Right kidney (tissue), 1 donor: ENCODE measurements around the gene TYW1B.
"Not testable (repeated sequence)": the region's sequence is repeated elsewhere in the genome, so short reads cannot be mapped to it uniquely, and the experiment has no call there.

Source experiments
- DNase-seq: peaks from one replicate; pipeline ENCODE4 v3.0.0-alpha.2; 2016

TYW1B gene

GRCh38 chr7:72691442-72691841 is 136.6 kb downstream of the TYW1B start:
- not testable (repeated sequence) for DNase-seq

GRCh38 chr7:72690177-72690576 is 137.8 kb downstream of the TYW1B start:
- DNase-seq, result not testable (repeated sequence)

- DNase-seq, result not testable (repeated sequence)
These were observed 138.7 kb downstream of the TYW1B start for GRCh38 chr7:72689344-72689743.

- DNase-seq, result not testable (repeated sequence)
These were observed 146.8 kb downstream of the TYW1B start for GRCh38 chr7:72681211-72681610.

GRCh38 chr7:72676880-72677279 is 151.1 kb downstream of the TYW1B start:
- not testable (repeated sequence) for DNase-seq

- not testable (repeated sequence) for DNase-seq
These were observed 151.8 kb downstream of the TYW1B start for GRCh38 chr7:72676086-72676690.

GRCh38 chr7:72675686-72676085 is 152.3 kb downstream of the TYW1B start:
- not testable (repeated sequence) for DNase-seq

- DNase-seq, result no peak
These were observed 153.6 kb downstream of the TYW1B start for GRCh38 chr7:72674394-72674793.

GRCh38 chr7:72670850-72671249 is 157.2 kb downstream of the TYW1B start:
- DNase-seq, result not testable (repeated sequence)

GRCh38 chr7:72668435-72668834 is 159.6 kb downstream of the TYW1B start:
- DNase-seq, result not testable (repeated sequence)

- DNase-seq, result not testable (repeated sequence)
These were observed 161.0 kb downstream of the TYW1B start for GRCh38 chr7:72667049-72667448.

GRCh38 chr7:72648574-72648973 is 179.4 kb downstream of the TYW1B start:
- DNase-seq, result not testable (repeated sequence)

- not testable (repeated sequence) for DNase-seq
These were observed 184.3 kb downstream of the TYW1B start for GRCh38 chr7:72643708-72644107.

GRCh38 chr7:72641485-72642248 is 186.3 kb downstream of the TYW1B start:
- DNase-seq, result not testable (repeated sequence)

- DNase-seq, result not testable (repeated sequence)
These were observed 187.3 kb downstream of the TYW1B start for GRCh38 chr7:72640740-72641139.

GRCh38 chr7:72635273-72635908 is 192.6 kb downstream of the TYW1B start:
- DNase-seq, result not testable (repeated sequence)

- DNase-seq, result not testable (repeated sequence)
These were observed 195.2 kb downstream of the TYW1B start for GRCh38 chr7:72632765-72633292.

- not testable (repeated sequence) for DNase-seq
These were observed 199.6 kb downstream of the TYW1B start for GRCh38 chr7:72628375-72628774.

- DNase-seq, result not testable (repeated sequence)
These were observed 201.5 kb downstream of the TYW1B start for GRCh38 chr7:72626428-72627011.

GRCh38 chr7:72625721-72626423 is 202.1 kb downstream of the TYW1B start:
- DNase-seq, result not testable (repeated sequence)

- no peak for DNase-seq
These were observed 205.5 kb downstream of the TYW1B start for GRCh38 chr7:72622532-72622931.

GRCh38 chr7:72621761-72622187 is 206.2 kb downstream of the TYW1B start:
- not testable (repeated sequence) for DNase-seq
